Breast epithelium (tissue), 4 donors: ENCODE results near the gene FTCDNL1. TPM values are rescaled to one million over a fixed set of nuclear protein-coding genes. Genes with fewer than 3 reads are reported as not detected.
A peak's percentile ranks its signal among the peaks of the same experiment; 100 is the strongest.

Source experiments
- DNase-seq, 2 donors: peaks; one replicate each; pipeline ENCODE4 v3.0.0-alpha.2; 2019; ENCODE audit warnings: low spot score in 2 of 2
- H3K27ac ChIP-seq, 2 donors: fragments of 200-600 bp; sonication (generic) in 1 of 2; one replicate each; pipeline ENCODE4 v1.5.1; 2016 to 2019; ENCODE audit warnings: mild to moderate bottlenecking in 1 of 2
- H3K27me3 ChIP-seq, 2 donors: fragments of 200-600 bp; sonication (generic) in 1 of 2; one replicate each; pipeline versions ENCODE4 v1.5.1 to v1.6.0; 2017 to 2019; ENCODE audit warnings: control low read depth in 1 of 2, mild to moderate bottlenecking in 1 of 2
- H3K36me3 ChIP-seq: fragments of 200-600 bp; one replicate; pipeline ENCODE4 v1.5.1; 2019
- H3K4me1 ChIP-seq, 2 donors: fragments of 200-600 bp; sonication (generic); one replicate each; pipeline ENCODE4 v1.5.1; 2016 to 2019; ENCODE audit warnings: control low read depth in 1 of 2
- H3K4me3 ChIP-seq, 3 donors: fragments of 200-600 bp; sonication (generic); 1 replicate in 2 of 3; 2 replicates in 1 of 3; pipeline ENCODE4 v1.5.1; 2016 to 2019; ENCODE audit warnings: mild to moderate bottlenecking in 3 of 3, moderate library complexity in 2 of 3
- H3K9me3 ChIP-seq, 2 donors: fragments of 200-600 bp; sonication (generic) in 1 of 2; one replicate each; pipeline ENCODE4 v1.5.1; 2016 to 2019; ENCODE audit warnings: control low read depth in 1 of 2
- POLR2A ChIP-seq: fragments of 450-650 bp; IDR thresholded peaks from one replicate; pipeline ENCODE4 v1.6.1; 2016; ENCODE audit warnings: antibody characterized with exemption, mild to moderate bottlenecking, moderate library complexity
- POLR2AphosphoS5 ChIP-seq, 3 donors: sonication (generic); formaldehyde crosslinking; IDR thresholded peaks; one replicate each; pipeline ENCODE4 v1.6.1; 2017; ENCODE audit warnings: antibody characterized with exemption in 3 of 3
- intact Hi-C: fragments of 100-400 bp; cut with DNase I; formaldehyde crosslinking; loops from one replicate; pipeline ENCODE4 v1.15.1; 2023; ENCODE audit warnings: low total_unique reads
- total RNA-seq, 3 donors: library from RNA; depleted of rRNA; stranded (reverse); fragments of >200 nt; gene quantifications; one replicate each; pipeline ENCODE4 v1.1.0, GENCODE V29; 2016
- TF ChIP-seq, protein P1 (sequence below), 3 donors: fragments of 450-650 bp; IDR thresholded peaks; one replicate each; pipeline ENCODE4 v1.5.1; 2016 to 2017; ENCODE audit warnings: antibody characterized with exemption in 3 of 3, mild to moderate bottlenecking in 3 of 3, moderate library complexity in 3 of 3

FTCDNL1 gene
- total RNA-seq, 3 donors from 2014 or later = 3.7 to 5.9 (median 5.2) TPM

- Histone ChIP-seq H3K27me3 (no peaks in the 10 kb centered on the region), H3K4me3 (no peak overlapping the region), H3K4me1 (no peaks in the 10 kb centered on the region), H3K27ac (no peak overlapping the region), H3K36me3 (no peaks in the 10 kb centered on the region), H3K9me3 (no peaks in the 10 kb centered on the region)
- TF ChIP-seq, protein P1, sequence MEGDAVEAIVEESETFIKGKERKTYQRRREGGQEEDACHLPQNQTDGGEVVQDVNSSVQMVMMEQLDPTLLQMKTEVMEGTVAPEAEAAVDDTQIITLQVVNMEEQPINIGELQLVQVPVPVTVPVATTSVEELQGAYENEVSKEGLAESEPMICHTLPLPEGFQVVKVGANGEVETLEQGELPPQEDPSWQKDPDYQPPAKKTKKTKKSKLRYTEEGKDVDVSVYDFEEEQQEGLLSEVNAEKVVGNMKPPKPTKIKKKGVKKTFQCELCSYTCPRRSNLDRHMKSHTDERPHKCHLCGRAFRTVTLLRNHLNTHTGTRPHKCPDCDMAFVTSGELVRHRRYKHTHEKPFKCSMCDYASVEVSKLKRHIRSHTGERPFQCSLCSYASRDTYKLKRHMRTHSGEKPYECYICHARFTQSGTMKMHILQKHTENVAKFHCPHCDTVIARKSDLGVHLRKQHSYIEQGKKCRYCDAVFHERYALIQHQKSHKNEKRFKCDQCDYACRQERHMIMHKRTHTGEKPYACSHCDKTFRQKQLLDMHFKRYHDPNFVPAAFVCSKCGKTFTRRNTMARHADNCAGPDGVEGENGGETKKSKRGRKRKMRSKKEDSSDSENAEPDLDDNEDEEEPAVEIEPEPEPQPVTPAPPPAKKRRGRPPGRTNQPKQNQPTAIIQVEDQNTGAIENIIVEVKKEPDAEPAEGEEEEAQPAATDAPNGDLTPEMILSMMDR (IDR thresholded peaks at IDR 0.05) = no peak
- TF ChIP-seq POLR2AphosphoS5 (IDR thresholded peaks at IDR 0.05) (no peak), POLR2A (no peak)
- DNase-seq = no peak
- intact Hi-C loops = no loop called here
These were observed 891 bp upstream of the FTCDNL1 start for GRCh38 chr2:199851883-199852282.

GRCh38 chr2:199851501-199851810 lies 464 bp upstream of the FTCDNL1 start:
- TF ChIP-seq, protein P1 (IDR thresholded peaks at IDR 0.05) = no peak
- TF ChIP-seq POLR2A = no peak
- Histone ChIP-seq H3K9me3 (no peaks in the 10 kb centered on the region), H3K27ac (peak overlapping the region; percentile 62 to 70), H3K4me1 (no peaks in the 10 kb centered on the region), H3K4me3 (peak overlapping the region; percentile 66 to 91 (median 70)), H3K36me3 (no peaks in the 10 kb centered on the region), H3K27me3 (no peaks in the 10 kb centered on the region)
- intact Hi-C loops = no loop called here
- DNase-seq = no peak

DNA sequence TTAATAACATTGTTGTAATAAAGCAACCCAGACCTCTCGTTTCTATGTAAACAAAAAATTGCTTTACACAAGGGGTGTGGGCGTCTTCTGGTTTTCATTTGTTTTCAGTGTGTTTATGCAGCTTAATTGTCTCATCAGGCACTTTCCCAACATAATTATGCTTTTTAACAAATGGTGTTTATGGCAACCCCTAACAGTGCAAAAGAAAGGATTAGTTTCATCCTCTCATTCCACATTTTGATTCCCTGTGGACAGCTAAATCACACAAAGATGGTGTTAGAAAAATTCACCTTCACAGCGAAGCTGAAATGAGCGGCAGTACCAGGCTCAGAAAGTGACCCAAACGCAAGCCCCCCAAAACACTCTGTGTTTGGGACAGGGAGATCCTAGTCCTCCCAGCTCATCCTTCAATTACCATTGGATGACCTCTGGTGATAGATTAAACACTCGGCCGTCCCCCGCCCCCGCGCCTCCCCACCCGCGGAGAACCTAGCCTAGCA lies 724 bp downstream of the FTCDNL1 start:
- DNase-seq = no peak
- intact Hi-C loops = no loop called here
- Histone ChIP-seq H3K36me3 (no peaks in the 10 kb centered on the region), H3K4me1 (no peaks in the 10 kb centered on the region), H3K4me3 (peak overlapping the region; percentile 66 to 91 (median 70)), H3K27me3 (no peaks in the 10 kb centered on the region), H3K9me3 (no peaks in the 10 kb centered on the region), H3K27ac (peak overlapping the region; percentile 46 to 70)
- TF ChIP-seq, protein P1 (IDR thresholded peaks at IDR 0.05) = no peak
- TF ChIP-seq POLR2A (no peak), POLR2AphosphoS5 (IDR thresholded peaks at IDR 0.05) (no peak)

DNA sequence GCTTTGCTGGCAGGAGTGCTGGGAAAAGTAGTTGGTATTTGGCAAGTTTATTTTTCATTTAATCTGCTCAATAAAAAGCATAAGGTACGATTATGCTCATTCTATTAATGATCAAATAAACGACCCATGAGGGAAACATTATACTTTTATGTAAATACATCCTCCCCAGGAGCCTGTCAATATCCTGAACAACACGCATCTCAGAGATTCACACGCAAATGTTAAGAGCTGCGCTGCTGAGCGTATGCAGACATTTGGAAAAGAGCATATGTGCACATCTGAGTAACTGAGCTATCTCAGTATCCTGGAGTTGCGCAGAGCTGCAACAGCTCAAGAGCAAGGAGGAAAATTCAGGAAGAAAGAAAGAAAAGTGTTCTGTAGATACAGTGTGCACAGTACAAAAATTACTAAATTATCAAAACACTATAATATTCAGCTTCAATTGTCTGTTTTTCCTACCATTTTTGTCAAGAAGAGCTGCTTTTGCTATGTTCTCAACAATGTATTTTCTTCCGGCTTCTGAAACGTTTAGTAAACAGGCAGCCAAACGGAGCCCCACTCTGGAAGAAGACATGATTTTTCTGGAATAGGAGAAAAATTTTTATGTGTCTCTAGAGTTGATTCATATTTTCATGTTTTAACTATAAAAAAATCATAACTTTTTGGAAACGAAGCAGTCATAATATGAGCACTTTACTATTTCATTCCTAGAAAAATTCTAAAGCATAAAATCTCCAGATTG lies 2.4 kb downstream of the FTCDNL1 start:
- DNase-seq = no peak
- no peaks in the 10 kb centered on the region for H3K4me1 ChIP-seq
- H3K27ac ChIP-seq = no peak overlapping the region
- no peaks in the 10 kb centered on the region for H3K9me3 ChIP-seq
- no peaks in the 10 kb centered on the region for H3K36me3 ChIP-seq
- H3K27me3 ChIP-seq = no peaks in the 10 kb centered on the region
- intact Hi-C loops = no loop called here
- no peak overlapping the region for H3K4me3 ChIP-seq
- TF ChIP-seq POLR2AphosphoS5 (IDR thresholded peaks at IDR 0.05) (no peak), POLR2A (no peak)
- TF ChIP-seq, protein P1 (IDR thresholded peaks at IDR 0.05) = no peak

DNA sequence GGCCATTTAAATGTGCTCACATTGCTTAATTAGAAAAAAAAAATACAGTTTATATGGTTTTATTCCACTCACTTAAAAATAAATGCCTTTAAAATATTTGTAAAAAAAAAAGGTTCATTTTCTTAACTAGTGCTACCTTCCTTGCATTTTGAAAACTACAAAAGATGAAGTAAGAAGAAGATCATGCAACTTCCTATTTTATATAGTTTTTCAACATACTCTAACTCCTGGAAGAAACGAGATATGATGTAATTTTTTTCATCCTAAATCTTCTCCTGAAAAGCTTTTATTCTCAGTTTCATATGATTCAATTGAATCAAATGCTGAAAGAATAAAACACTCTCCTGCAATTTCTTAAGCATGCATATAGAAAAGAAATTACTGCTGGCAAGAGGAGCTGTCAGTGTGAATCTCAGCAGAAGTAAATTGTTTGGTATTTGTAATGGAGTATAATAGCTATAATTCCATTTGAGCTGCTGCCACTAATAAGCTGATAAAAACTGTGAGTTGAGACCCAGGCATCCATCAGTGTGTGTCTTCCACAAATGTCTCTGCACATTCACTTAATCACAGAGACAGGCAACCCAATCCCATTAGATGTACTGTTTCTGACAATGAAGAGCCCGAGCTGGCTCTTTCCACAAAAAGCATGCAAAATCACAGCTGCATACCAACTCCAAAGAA lies 3.7 kb downstream of the FTCDNL1 start:
- Histone ChIP-seq H3K4me3 (no peak overlapping the region), H3K27ac (no peak overlapping the region), H3K36me3 (no peaks in the 10 kb centered on the region), H3K4me1 (no peaks in the 10 kb centered on the region), H3K9me3 (no peaks in the 10 kb centered on the region), H3K27me3 (no peaks in the 10 kb centered on the region)
- intact Hi-C loops = no loop called here
- TF ChIP-seq POLR2A (no peak), POLR2AphosphoS5 (IDR thresholded peaks at IDR 0.05) (no peak)
- TF ChIP-seq, protein P1 (IDR thresholded peaks at IDR 0.05) = no peak
- DNase-seq = no peak
